Measurements from ENCODE around the gene DACT2.

The DACT2 gene

GRCh38 chr6:168264593-168265335, 54.8 kb downstream of the DACT2 start:
- TF ChIP-seq ZFX (IDR thresholded peaks at IDR 0.05) (no peak), CTCF (conservative IDR thresholded peaks at IDR 0.05) (no peak)
- no peak overlapping the region for H3K27ac ChIP-seq

GRCh38 chr6:168263351-168263905, 56.1 kb downstream of the DACT2 start:
- H3K27ac ChIP-seq, result no peak overlapping the region
- no peak for TF ChIP-seq CTCF (conservative IDR thresholded peaks at IDR 0.05)
- TF ChIP-seq ZFX (IDR thresholded peaks at IDR 0.05), result no peak

- no peak for TF ChIP-seq CTCF (conservative IDR thresholded peaks at IDR 0.05)
- TF ChIP-seq ZFX (IDR thresholded peaks at IDR 0.05), result no peak
- H3K27ac ChIP-seq, result no peak overlapping the region
These were observed 58.3 kb downstream of the DACT2 start for GRCh38 chr6:168261234-168261633.

GRCh38 chr6:168260420-168260987, 59.1 kb downstream of the DACT2 start:
- no peak overlapping the region for H3K27ac ChIP-seq
- TF ChIP-seq CTCF (conservative IDR thresholded peaks at IDR 0.05) (no peak), ZFX (IDR thresholded peaks at IDR 0.05) (no peak)

GRCh38 chr6:168258795-168259194, 60.8 kb downstream of the DACT2 start:
- no peak overlapping the region for H3K27ac ChIP-seq
- TF ChIP-seq CTCF (conservative IDR thresholded peaks at IDR 0.05) (no peak), ZFX (IDR thresholded peaks at IDR 0.05) (no peak)

GRCh38 chr6:168256940-168257339, 62.6 kb downstream of the DACT2 start:
- TF ChIP-seq ZFX (IDR thresholded peaks at IDR 0.05), result no peak
- TF ChIP-seq CTCF (conservative IDR thresholded peaks at IDR 0.05), result no peak

More at GRCh38 chr6:168256940-168257339, 62.6 kb downstream of the DACT2 start:
- H3K27ac ChIP-seq, result no peak overlapping the region

Data from C4-2B (cell line).